HepG2 (cell line): ENCODE data around the gene BCAS1.

Source experiments
- CBFB ChIP-seq: sonication (generic); formaldehyde crosslinking; IDR thresholded peaks from 2 replicates; pipeline ENCODE4 v1.4.0; 2020; ENCODE audit warnings: missing genetic modification reagents
- CREM ChIP-seq, 2 experiments: sonication (generic) in 1 of 2; formaldehyde crosslinking in 1 of 2; IDR thresholded peaks; 2 replicates each; pipeline versions ENCODE4 v1.4.0 to v1.6.1; 2016 to 2020; ENCODE audit warnings: antibody characterized with exemption in 1 of 2, mild to moderate bottlenecking in 1 of 2, missing genetic modification reagents in 1 of 2
- MYC ChIP-seq: sonication (generic); formaldehyde crosslinking; IDR thresholded peaks from 2 replicates; pipeline ENCODE4 v1.9.0; 2021; ENCODE audit warnings: missing genetic modification reagents, borderline replicate concordance
- NR2C2 ChIP-seq: sonication (generic); formaldehyde crosslinking; IDR thresholded peaks from 2 replicates; pipeline ENCODE4 v1.4.0; 2020; ENCODE audit warnings: missing genetic modification reagents, mild to moderate bottlenecking, moderate library complexity, borderline replicate concordance
- POLR2A ChIP-seq, 2 experiments: IDR thresholded peaks; 2 replicates each; pipeline ENCODE4 v1.6.1; 2011; ENCODE audit warnings: low read depth in 2 of 2, low read length in 2 of 2, mild to moderate bottlenecking in 1 of 2, moderate library complexity in 1 of 2; ENCODE audit not compliant: insufficient read depth in 1 of 2
- RXRA ChIP-seq: sonication (generic); formaldehyde crosslinking; IDR thresholded peaks from 2 replicates; pipeline ENCODE4 v1.5.1; 2020; ENCODE audit warnings: missing genetic modification reagents
- SOX6 ChIP-seq, 2 experiments: fragments of 450-650 bp in 1 of 2; sonication (generic) in 1 of 2; formaldehyde crosslinking in 1 of 2; IDR thresholded peaks; 2 replicates each; pipeline versions ENCODE4 v1.4.0 to v1.6.1; 2017 to 2020; ENCODE audit warnings: antibody characterized with exemption in 1 of 2, mild to moderate bottlenecking in 1 of 2, missing genetic modification reagents in 1 of 2
- TBL1XR1 ChIP-seq: fragments of 150-350 bp; IDR thresholded peaks from 2 replicates; pipeline ENCODE4 v1.6.1; 2014; ENCODE audit warnings: borderline replicate concordance, low read length; ENCODE audit not compliant: partially characterized antibody
- TF ChIP-seq, protein P1 (sequence below): sonication (generic); formaldehyde crosslinking; IDR thresholded peaks from 2 replicates; pipeline ENCODE4 v1.8.1; 2023; ENCODE audit warnings: mild to moderate bottlenecking, missing genetic modification reagents
- TF ChIP-seq, protein P2 (sequence below): IDR thresholded peaks from 2 replicates; pipeline ENCODE4 v1.6.1; 2016; ENCODE audit warnings: missing compliant biosample characterization, missing genetic modification reagents, borderline replicate concordance

DNA sequence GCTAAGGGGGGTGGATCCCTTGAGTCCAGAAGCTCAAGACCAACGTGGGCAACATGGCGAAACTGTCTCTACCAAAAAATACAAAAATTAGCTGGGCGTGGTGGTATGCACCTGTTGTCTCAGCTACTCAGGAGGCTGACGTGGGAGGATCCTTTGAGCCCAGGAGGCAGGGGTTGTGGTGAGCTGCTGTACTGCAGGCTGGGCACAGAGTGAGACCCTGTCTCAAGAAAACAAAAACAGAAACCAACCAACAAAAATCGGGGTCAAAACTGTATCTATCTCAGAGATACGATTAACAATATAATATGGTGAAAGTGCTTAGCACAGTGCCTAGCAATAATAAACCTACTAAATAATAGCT, 20.7 kb upstream of the BCAS1 start:
- TF ChIP-seq, protein P1, sequence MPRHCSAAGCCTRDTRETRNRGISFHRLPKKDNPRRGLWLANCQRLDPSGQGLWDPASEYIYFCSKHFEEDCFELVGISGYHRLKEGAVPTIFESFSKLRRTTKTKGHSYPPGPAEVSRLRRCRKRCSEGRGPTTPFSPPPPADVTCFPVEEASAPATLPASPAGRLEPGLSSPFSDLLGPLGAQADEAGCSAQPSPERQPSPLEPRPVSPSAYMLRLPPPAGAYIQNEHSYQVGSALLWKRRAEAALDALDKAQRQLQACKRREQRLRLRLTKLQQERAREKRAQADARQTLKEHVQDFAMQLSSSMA (CRISPR knock-in tag), result no peak
- no peak for TF ChIP-seq POLR2A (IDR thresholded peaks at IDR 0.05; ENCODE audit: insufficient read depth in 1 of 2, low read depth in 2 of 2, low read length in 2 of 2)
- TF ChIP-seq CREM (IDR thresholded peaks at IDR 0.05), result no peak
- TF ChIP-seq CREM (CRISPR knock-in tag; IDR thresholded peaks at IDR 0.05), result no peak
- no peak for TF ChIP-seq SOX6 (IDR thresholded peaks at IDR 0.05)
- TF ChIP-seq SOX6 (CRISPR knock-in tag; IDR thresholded peaks at IDR 0.05), result no peak
- no peak for TF ChIP-seq NR2C2
- TF ChIP-seq MYC (CRISPR knock-in tag), result no peak
- TF ChIP-seq RXRA, result no peak
- TF ChIP-seq CBFB (CRISPR knock-in tag), result no peak
- TF ChIP-seq, protein P2, sequence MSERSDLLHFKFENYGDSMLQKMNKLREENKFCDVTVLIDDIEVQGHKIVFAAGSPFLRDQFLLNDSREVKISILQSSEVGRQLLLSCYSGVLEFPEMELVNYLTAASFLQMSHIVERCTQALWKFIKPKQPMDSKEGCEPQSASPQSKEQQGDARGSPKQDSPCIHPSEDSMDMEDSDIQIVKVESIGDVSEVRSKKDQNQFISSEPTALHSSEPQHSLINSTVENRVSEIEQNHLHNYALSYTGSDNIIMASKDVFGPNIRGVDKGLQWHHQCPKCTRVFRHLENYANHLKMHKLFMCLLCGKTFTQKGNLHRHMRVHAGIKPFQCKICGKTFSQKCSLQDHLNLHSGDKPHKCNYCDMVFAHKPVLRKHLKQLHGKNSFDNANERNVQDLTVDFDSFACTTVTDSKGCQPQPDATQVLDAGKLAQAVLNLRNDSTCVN (CRISPR knock-in tag), result no peak
- TF ChIP-seq TBL1XR1, result no peak
